ENCODE results near the gene PADI3.

DNA sequence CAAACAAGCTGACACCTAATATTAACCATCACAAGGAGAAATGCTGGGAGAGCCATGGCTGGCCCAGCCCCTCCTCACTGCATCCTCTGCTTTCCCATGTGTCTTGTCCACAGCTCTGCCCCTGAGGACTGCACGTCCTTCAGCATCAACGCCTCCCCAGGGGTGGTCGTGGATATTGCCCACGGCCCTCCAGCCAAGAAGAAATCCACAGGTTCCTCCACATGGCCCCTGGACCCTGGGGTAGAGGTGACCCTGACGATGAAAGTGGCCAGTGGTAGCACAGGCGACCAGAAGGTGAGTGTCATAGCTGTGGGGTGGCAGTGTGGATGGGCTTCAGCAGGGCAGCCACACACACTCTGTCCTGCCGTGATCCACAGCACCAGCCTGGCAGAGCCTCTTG lies 82.0 kb downstream of the PADI3 start:
- TF ChIP-seq CTCF (conservative IDR thresholded peaks at IDR 0.05; ENCODE audit: low read depth in 2 of 2) (no peak), EZH2phosphoT487 (IDR thresholded peaks at IDR 0.05; ENCODE audit: unreplicated experiment) (no peak), EZH2 (IDR thresholded peaks at IDR 0.05; ENCODE audit: low read depth, unreplicated experiment) (no peak), POLR2AphosphoS5 (IDR thresholded peaks at IDR 0.05; ENCODE audit: low read depth) (no peak), JUNB (IDR thresholded peaks at IDR 0.05; ENCODE audit: unreplicated experiment) (no peak), STAT1 (IDR thresholded peaks at IDR 0.05; ENCODE audit: unreplicated experiment) (no peak), CREB1 (CRISPR knock-in tag; IDR thresholded peaks at IDR 0.05; ENCODE audit: low read depth) (no peak), ZNF114 (CRISPR knock-in tag; IDR thresholded peaks at IDR 0.05) (no peak), ETS1 (IDR thresholded peaks at IDR 0.05) (no peak)
- TF ChIP-seq, protein P1, sequence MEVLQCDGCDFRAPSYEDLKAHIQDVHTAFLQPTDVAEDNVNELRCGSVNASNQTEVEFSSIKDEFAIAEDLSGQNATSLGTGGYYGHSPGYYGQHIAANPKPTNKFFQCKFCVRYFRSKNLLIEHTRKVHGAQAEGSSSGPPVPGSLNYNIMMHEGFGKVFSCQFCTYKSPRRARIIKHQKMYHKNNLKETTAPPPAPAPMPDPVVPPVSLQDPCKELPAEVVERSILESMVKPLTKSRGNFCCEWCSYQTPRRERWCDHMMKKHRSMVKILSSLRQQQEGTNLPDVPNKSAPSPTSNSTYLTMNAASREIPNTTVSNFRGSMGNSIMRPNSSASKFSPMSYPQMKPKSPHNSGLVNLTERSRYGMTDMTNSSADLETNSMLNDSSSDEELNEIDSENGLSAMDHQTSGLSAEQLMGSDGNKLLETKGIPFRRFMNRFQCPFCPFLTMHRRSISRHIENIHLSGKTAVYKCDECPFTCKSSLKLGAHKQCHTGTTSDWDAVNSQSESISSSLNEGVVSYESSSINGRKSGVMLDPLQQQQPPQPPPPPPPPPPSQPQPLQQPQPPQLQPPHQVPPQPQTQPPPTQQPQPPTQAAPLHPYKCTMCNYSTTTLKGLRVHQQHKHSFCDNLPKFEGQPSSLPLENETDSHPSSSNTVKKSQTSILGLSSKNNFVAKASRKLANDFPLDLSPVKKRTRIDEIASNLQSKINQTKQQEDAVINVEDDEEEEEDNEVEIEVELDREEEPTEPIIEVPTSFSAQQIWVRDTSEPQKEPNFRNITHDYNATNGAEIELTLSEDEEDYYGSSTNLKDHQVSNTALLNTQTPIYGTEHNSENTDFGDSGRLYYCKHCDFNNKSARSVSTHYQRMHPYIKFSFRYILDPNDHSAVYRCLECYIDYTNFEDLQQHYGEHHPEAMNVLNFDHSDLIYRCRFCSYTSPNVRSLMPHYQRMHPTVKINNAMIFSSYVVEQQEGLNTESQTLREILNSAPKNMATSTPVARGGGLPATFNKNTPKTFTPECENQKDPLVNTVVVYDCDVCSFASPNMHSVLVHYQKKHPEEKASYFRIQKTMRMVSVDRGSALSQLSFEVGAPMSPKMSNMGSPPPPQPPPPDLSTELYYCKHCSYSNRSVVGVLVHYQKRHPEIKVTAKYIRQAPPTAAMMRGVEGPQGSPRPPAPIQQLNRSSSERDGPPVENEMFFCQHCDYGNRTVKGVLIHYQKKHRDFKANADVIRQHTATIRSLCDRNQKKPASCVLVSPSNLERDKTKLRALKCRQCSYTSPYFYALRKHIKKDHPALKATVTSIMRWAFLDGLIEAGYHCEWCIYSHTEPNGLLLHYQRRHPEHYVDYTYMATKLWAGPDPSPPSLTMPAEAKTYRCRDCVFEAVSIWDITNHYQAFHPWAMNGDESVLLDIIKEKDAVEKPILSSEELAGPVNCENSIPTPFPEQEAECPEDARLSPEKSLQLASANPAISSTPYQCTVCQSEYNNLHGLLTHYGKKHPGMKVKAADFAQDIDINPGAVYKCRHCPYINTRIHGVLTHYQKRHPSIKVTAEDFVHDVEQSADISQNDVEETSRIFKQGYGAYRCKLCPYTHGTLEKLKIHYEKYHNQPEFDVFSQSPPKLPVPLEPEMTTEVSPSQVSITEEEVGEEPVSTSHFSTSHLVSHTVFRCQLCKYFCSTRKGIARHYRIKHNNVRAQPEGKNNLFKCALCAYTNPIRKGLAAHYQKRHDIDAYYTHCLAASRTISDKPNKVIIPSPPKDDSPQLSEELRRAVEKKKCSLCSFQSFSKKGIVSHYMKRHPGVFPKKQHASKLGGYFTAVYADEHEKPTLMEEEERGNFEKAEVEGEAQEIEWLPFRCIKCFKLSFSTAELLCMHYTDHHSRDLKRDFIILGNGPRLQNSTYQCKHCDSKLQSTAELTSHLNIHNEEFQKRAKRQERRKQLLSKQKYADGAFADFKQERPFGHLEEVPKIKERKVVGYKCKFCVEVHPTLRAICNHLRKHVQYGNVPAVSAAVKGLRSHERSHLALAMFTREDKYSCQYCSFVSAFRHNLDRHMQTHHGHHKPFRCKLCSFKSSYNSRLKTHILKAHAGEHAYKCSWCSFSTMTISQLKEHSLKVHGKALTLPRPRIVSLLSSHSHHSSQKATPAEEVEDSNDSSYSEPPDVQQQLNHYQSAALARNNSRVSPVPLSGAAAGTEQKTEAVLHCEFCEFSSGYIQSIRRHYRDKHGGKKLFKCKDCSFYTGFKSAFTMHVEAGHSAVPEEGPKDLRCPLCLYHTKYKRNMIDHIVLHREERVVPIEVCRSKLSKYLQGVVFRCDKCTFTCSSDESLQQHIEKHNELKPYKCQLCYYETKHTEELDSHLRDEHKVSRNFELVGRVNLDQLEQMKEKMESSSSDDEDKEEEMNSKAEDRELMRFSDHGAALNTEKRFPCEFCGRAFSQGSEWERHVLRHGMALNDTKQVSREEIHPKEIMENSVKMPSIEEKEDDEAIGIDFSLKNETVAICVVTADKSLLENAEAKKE (CRISPR knock-in tag; IDR thresholded peaks at IDR 0.05) = no peak
- TF ChIP-seq, protein P2, sequence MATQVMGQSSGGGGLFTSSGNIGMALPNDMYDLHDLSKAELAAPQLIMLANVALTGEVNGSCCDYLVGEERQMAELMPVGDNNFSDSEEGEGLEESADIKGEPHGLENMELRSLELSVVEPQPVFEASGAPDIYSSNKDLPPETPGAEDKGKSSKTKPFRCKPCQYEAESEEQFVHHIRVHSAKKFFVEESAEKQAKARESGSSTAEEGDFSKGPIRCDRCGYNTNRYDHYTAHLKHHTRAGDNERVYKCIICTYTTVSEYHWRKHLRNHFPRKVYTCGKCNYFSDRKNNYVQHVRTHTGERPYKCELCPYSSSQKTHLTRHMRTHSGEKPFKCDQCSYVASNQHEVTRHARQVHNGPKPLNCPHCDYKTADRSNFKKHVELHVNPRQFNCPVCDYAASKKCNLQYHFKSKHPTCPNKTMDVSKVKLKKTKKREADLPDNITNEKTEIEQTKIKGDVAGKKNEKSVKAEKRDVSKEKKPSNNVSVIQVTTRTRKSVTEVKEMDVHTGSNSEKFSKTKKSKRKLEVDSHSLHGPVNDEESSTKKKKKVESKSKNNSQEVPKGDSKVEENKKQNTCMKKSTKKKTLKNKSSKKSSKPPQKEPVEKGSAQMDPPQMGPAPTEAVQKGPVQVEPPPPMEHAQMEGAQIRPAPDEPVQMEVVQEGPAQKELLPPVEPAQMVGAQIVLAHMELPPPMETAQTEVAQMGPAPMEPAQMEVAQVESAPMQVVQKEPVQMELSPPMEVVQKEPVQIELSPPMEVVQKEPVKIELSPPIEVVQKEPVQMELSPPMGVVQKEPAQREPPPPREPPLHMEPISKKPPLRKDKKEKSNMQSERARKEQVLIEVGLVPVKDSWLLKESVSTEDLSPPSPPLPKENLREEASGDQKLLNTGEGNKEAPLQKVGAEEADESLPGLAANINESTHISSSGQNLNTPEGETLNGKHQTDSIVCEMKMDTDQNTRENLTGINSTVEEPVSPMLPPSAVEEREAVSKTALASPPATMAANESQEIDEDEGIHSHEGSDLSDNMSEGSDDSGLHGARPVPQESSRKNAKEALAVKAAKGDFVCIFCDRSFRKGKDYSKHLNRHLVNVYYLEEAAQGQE (IDR thresholded peaks at IDR 0.05; ENCODE audit: unreplicated experiment) = no peak

Data from GM23338 (cell line).